HepG2 (cell line): ENCODE measurements around the gene LRRC28. TPM values are rescaled to one million over a fixed set of nuclear protein-coding genes. Genes with fewer than 3 reads are reported as not detected.

Source experiments
- ASH2L ChIP-seq: fragments of 300-600, 200-600 bp; sonication (generic); IDR thresholded peaks from 2 replicates; pipeline ENCODE4 v1.7.0; 2017; ENCODE audit warnings: low read depth, mild to moderate bottlenecking, moderate library complexity, mixed read lengths, low read length; ENCODE audit not compliant: insufficient read length
- CCAR2 ChIP-seq: fragments of 200-400 bp; formaldehyde crosslinking; optimal IDR thresholded peaks from 2 replicates; pipeline ENCODE3; 2018; ENCODE audit warnings: low read depth, mild to moderate bottlenecking, low read length, moderate library complexity
- ELF1 ChIP-seq: sonication (generic); formaldehyde crosslinking; IDR thresholded peaks from 2 replicates; pipeline ENCODE4 v1.4.0; 2020; ENCODE audit warnings: missing genetic modification reagents
- ERF ChIP-seq: IDR thresholded peaks from 2 replicates; pipeline ENCODE4 v1.6.1; 2018; ENCODE audit warnings: missing biosample characterization, missing genetic modification reagents
- GABPA ChIP-seq, 2 experiments: IDR thresholded peaks; 2 replicates each; pipeline ENCODE4 v1.6.1; 2011 to 2016; ENCODE audit warnings: low read depth in 2 of 2, low read length in 1 of 2, missing biosample characterization in 1 of 2, missing genetic modification characterization in 1 of 2
- KMT2A ChIP-seq: sonication (generic); formaldehyde crosslinking; IDR thresholded peaks from 2 replicates; pipeline ENCODE4 v1.4.0; 2020; ENCODE audit warnings: missing genetic modification reagents
- KMT2B ChIP-seq: IDR thresholded peaks from 2 replicates; pipeline ENCODE4 v1.6.1; 2016; ENCODE audit warnings: missing genetic modification reagents, missing compliant biosample characterization
- NFYC ChIP-seq: IDR thresholded peaks from 2 replicates; pipeline ENCODE4 v1.6.1; 2016; ENCODE audit warnings: missing genetic modification reagents, missing compliant biosample characterization
- PHF8 ChIP-seq: sonication (generic); formaldehyde crosslinking; IDR thresholded peaks from 2 replicates; pipeline ENCODE4 v1.5.0; 2020; ENCODE audit warnings: missing genetic modification reagents
- SP2 ChIP-seq: sonication (generic); formaldehyde crosslinking; IDR thresholded peaks from 2 replicates; pipeline ENCODE4 v1.5.1; 2020; ENCODE audit warnings: mild to moderate bottlenecking, missing genetic modification reagents
- SP4 ChIP-seq: sonication (generic); formaldehyde crosslinking; IDR thresholded peaks from 2 replicates; pipeline ENCODE4 v1.8.1; 2023; ENCODE audit warnings: mild to moderate bottlenecking, missing genetic modification reagents
- ZNF660 ChIP-seq: sonication (generic); formaldehyde crosslinking; IDR thresholded peaks from 2 replicates; pipeline ENCODE4 v1.5.1; 2020; ENCODE audit warnings: mild to moderate bottlenecking, low read depth, missing genetic modification reagents, borderline replicate concordance
- ZNF703 ChIP-seq: sonication (generic); formaldehyde crosslinking; IDR thresholded peaks from 2 replicates; pipeline ENCODE4 v1.5.1; 2020; ENCODE audit warnings: missing genetic modification reagents, mild to moderate bottlenecking, moderate library complexity, borderline replicate concordance
- polyA plus RNA-seq, 8 experiments: library from polyadenylated mRNA; depleted of rRNA in 3 of 8; stranded (reverse) in 7 of 8; unstranded in 1 of 8; fragments of >200 nt; fragmentation: Illumina TruSeq in 4 of 8; extraction: Trizol in 4 of 8; gene quantifications; 2 replicates each; pipeline versions ENCODE4 v1.2.1 to v1.2.3, GENCODE V29; 2011 to 2016; ENCODE audit warnings: low read depth in 4 of 8, missing spikeins in 1 of 8, mixed read lengths in 1 of 8; ENCODE audit not compliant: insufficient read depth in 1 of 8
- total RNA-seq, 5 experiments: library from RNA; depleted of rRNA; stranded (reverse); fragments of >200 nt; fragmentation: Illumina TruSeq; extraction: Trizol; gene quantifications; 2 replicates each; pipeline ENCODE4 v1.2.3, GENCODE V29; 2016; ENCODE audit warnings: low read depth in 1 of 5
- TF ChIP-seq, protein P1 (sequence below): sonication (generic); formaldehyde crosslinking; IDR thresholded peaks from 2 replicates; pipeline ENCODE4 v1.9.0; 2022; ENCODE audit warnings: missing genetic modification reagents, mild to moderate bottlenecking, borderline replicate concordance
- TF ChIP-seq, protein P2 (sequence below): IDR thresholded peaks from 2 replicates; pipeline ENCODE4 v1.6.1; 2016; ENCODE audit warnings: missing compliant biosample characterization, missing genetic modification reagents, borderline replicate concordance
- TF ChIP-seq, protein P3 (sequence below): IDR thresholded peaks from 2 replicates; pipeline ENCODE4 v1.6.1; 2012; ENCODE audit warnings: low read depth, low read length, improper control_type of control experiment
- TF ChIP-seq, protein P4 (sequence below): IDR thresholded peaks from 2 replicates; pipeline ENCODE4 v1.6.1; 2016; ENCODE audit warnings: control low read depth
- TF ChIP-seq, protein P5 (sequence below): sonication (generic); formaldehyde crosslinking; conservative IDR thresholded peaks from 2 replicates; pipeline ENCODE4 v1.4.0; 2020; ENCODE audit warnings: mild to moderate bottlenecking, missing genetic modification reagents, moderate library complexity
- TF ChIP-seq, protein P6 (sequence below): sonication (generic); formaldehyde crosslinking; IDR thresholded peaks from 2 replicates; pipeline ENCODE4 v1.4.0; 2020; ENCODE audit warnings: mild to moderate bottlenecking, low read depth, missing genetic modification reagents

LRRC28 gene
- total and polyA plus RNA-seq, 2 of the 13 experiments (the other 11 are each of a cell fraction or from before 2014, with no cell fraction given): 17.5 to 21.3 TPM

DNA sequence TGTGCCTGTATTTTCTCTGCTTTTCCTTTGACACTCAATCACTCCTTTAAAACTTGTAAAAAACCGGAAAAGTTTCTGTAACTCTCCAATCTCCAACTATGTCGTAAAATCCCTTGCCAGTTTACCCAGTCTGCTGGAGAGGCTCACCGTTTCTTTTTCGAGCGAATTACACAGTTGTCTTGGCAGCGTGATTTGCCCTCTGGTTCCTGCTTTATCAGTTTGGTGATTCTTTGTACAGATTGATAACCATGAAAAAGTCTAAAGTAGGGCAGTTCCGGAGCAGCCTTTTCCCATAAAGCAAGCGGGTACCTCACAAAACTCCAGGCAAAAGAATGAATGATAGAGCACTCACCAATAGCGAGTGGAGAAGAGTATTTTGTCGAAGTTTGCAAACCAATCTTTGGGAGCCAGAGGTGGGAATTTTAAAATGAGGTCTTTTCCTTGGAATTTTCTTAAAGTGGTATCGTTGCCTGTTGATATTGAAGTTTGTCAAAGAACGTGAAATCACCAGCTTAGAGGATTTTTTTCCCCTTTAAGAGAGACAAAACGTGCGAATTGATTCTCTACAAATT, 1.9 kb upstream of the LRRC28 start, which contains the start of gene TTC23 (continued):
- TF ChIP-seq, protein P1, sequence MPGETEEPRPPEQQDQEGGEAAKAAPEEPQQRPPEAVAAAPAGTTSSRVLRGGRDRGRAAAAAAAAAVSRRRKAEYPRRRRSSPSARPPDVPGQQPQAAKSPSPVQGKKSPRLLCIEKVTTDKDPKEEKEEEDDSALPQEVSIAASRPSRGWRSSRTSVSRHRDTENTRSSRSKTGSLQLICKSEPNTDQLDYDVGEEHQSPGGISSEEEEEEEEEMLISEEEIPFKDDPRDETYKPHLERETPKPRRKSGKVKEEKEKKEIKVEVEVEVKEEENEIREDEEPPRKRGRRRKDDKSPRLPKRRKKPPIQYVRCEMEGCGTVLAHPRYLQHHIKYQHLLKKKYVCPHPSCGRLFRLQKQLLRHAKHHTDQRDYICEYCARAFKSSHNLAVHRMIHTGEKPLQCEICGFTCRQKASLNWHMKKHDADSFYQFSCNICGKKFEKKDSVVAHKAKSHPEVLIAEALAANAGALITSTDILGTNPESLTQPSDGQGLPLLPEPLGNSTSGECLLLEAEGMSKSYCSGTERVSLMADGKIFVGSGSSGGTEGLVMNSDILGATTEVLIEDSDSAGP: peak; percentile 73
- TF ChIP-seq SP2 (peak; percentile 75), KMT2A (CRISPR knock-in tag) (no peak), GABPA (IDR thresholded peaks at IDR 0.05; ENCODE audit: low read depth, low read length) (no peak), GABPA (CRISPR knock-in tag; IDR thresholded peaks at IDR 0.05; ENCODE audit: low read depth) (0 out of 2 replicates have a peak, but pooled peaks have one; percentile 12), ZNF660 (CRISPR knock-in tag) (no peak), CCAR2 (no peak), PHF8 (CRISPR knock-in tag) (peak; percentile 56; the same call in 1 of the 2 replicates), ELF1 (CRISPR knock-in tag) (peak; percentile 34; the same call in 1 of the 2 replicates), KMT2B (CRISPR knock-in tag) (peak; percentile 31; the same call in 1 of the 2 replicates), ERF (0 out of 2 replicates have a peak, but pooled peaks have one; percentile 21), ZNF703 (CRISPR knock-in tag) (no peak), SP4 (CRISPR knock-in tag) (no peak), ASH2L (peak; percentile 66), NFYC (CRISPR knock-in tag) (peak; percentile 84)
- TF ChIP-seq, protein P2, sequence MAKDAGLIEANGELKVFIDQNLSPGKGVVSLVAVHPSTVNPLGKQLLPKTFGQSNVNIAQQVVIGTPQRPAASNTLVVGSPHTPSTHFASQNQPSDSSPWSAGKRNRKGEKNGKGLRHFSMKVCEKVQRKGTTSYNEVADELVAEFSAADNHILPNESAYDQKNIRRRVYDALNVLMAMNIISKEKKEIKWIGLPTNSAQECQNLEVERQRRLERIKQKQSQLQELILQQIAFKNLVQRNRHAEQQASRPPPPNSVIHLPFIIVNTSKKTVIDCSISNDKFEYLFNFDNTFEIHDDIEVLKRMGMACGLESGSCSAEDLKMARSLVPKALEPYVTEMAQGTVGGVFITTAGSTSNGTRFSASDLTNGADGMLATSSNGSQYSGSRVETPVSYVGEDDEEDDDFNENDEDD: 0 out of 2 replicates have a peak, but pooled peaks have one; percentile 17
- TF ChIP-seq, protein P3, sequence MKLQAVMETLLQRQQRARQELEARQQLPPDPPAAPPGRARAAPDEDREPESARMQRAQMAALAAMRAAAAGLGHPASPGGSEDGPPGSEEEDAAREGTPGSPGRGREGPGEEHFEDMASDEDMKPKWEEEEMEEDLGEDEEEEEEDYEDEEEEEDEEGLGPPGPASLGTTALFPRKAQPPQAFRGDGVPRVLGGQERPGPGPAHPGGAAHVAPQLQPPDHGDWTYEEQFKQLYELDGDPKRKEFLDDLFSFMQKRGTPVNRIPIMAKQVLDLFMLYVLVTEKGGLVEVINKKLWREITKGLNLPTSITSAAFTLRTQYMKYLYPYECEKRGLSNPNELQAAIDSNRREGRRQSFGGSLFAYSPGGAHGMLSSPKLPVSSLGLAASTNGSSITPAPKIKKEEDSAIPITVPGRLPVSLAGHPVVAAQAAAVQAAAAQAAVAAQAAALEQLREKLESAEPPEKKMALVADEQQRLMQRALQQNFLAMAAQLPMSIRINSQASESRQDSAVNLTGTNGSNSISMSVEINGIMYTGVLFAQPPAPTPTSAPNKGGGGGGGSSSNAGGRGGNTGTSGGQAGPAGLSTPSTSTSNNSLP: no peak
- TF ChIP-seq, protein P4, sequence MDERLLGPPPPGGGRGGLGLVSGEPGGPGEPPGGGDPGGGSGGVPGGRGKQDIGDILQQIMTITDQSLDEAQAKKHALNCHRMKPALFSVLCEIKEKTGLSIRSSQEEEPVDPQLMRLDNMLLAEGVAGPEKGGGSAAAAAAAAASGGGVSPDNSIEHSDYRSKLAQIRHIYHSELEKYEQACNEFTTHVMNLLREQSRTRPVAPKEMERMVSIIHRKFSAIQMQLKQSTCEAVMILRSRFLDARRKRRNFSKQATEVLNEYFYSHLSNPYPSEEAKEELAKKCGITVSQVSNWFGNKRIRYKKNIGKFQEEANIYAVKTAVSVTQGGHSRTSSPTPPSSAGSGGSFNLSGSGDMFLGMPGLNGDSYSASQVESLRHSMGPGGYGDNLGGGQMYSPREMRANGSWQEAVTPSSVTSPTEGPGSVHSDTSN (CRISPR knock-in tag): peak; percentile 80
- TF ChIP-seq, protein P5, sequence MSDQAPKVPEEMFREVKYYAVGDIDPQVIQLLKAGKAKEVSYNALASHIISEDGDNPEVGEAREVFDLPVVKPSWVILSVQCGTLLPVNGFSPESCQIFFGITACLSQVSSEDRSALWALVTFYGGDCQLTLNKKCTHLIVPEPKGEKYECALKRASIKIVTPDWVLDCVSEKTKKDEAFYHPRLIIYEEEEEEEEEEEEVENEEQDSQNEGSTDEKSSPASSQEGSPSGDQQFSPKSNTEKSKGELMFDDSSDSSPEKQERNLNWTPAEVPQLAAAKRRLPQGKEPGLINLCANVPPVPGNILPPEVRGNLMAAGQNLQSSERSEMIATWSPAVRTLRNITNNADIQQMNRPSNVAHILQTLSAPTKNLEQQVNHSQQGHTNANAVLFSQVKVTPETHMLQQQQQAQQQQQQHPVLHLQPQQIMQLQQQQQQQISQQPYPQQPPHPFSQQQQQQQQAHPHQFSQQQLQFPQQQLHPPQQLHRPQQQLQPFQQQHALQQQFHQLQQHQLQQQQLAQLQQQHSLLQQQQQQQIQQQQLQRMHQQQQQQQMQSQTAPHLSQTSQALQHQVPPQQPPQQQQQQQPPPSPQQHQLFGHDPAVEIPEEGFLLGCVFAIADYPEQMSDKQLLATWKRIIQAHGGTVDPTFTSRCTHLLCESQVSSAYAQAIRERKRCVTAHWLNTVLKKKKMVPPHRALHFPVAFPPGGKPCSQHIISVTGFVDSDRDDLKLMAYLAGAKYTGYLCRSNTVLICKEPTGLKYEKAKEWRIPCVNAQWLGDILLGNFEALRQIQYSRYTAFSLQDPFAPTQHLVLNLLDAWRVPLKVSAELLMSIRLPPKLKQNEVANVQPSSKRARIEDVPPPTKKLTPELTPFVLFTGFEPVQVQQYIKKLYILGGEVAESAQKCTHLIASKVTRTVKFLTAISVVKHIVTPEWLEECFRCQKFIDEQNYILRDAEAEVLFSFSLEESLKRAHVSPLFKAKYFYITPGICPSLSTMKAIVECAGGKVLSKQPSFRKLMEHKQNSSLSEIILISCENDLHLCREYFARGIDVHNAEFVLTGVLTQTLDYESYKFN: no peak
- TF ChIP-seq, protein P6, sequence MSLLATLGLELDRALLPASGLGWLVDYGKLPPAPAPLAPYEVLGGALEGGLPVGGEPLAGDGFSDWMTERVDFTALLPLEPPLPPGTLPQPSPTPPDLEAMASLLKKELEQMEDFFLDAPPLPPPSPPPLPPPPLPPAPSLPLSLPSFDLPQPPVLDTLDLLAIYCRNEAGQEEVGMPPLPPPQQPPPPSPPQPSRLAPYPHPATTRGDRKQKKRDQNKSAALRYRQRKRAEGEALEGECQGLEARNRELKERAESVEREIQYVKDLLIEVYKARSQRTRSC (CRISPR knock-in tag): no peak
